Activated CD8-positive, alpha-beta T cell treated with anti-CD3 and anti-CD28 coated beads, Interleukin-2, amount 10 ng/mL, durations not matched to agents 7 days and 5 days (primary cell): ENCODE measurements around the gene CD2BP2. TPM values are rescaled to one million over a fixed set of nuclear protein-coding genes. Genes with fewer than 3 reads are reported as not detected.
"Not testable (repeated sequence)": the region's sequence is repeated elsewhere in the genome, so short reads cannot be mapped to it uniquely, and the experiment has no call there.

ENCODE experiments used
- ATAC-seq: fragments of 150-1000 bp; cut with Tn5 transposase; one replicate; pipeline ENCODE4 v1.10.0; 2021; ENCODE audit warnings: moderate library complexity
- CTCF ChIA-PET: fragments of 350-600 bp; sonication (Branson Sonifier 250); formaldehyde crosslinking; loops from one replicate; lab custom pipeline; 2021; ENCODE audit warnings: antibody characterized with exemption; lab: Charles Lee
- POLR2A ChIA-PET: fragments of 350-600 bp; sonication (Branson Sonifier 250); formaldehyde crosslinking; loops from one replicate; lab custom pipeline; 2021; ENCODE audit warnings: antibody characterized with exemption; lab: Charles Lee
- DNase-seq: peaks from one replicate; pipeline ENCODE4 v3.0.0-alpha.2; 2020
- H3K27ac Mint-ChIP-seq: one replicate; pipeline ENCODE4 v1.8.0; 2021; ENCODE audit warnings: mild to moderate bottlenecking, mixed read lengths
- H3K27me3 Mint-ChIP-seq: one replicate; pipeline ENCODE4 v1.8.0; 2021; ENCODE audit warnings: low read depth, mixed read lengths
- H3K36me3 Mint-ChIP-seq: one replicate; pipeline ENCODE4 v1.8.0; 2021; ENCODE audit warnings: low read depth, mixed read lengths
- H3K4me1 Mint-ChIP-seq: one replicate; pipeline ENCODE4 v1.8.0; 2021; ENCODE audit warnings: low read depth, mixed read lengths
- H3K4me3 Mint-ChIP-seq: one replicate; pipeline ENCODE4 v1.8.0; 2021; ENCODE audit warnings: mild to moderate bottlenecking, mixed read lengths
- H3K9me3 Mint-ChIP-seq: one replicate; pipeline ENCODE4 v1.8.0; 2022; ENCODE audit warnings: mixed read lengths; ENCODE audit not compliant: insufficient read depth
- total RNA-seq, 2 experiments: library from RNA; stranded (reverse); gene quantifications; one replicate each; pipeline ENCODE4 v1.2.3, GENCODE V29; 2021

CD2BP2 gene
- total RNA-seq, 2 experiments from 2014 or later, result 62.7 to 67.5 TPM

GRCh38 chr16:30351586-30352419 is 3.3 kb downstream of the CD2BP2 start:
- peaks cover 64% of the 10 kb centered on the region for H3K4me1 Mint-ChIP-seq
- no peak for DNase-seq
- ChIA-PET POLR2A (no interaction called here), CTCF (no interaction called here)
- peaks cover 56% of the 10 kb centered on the region for H3K36me3 Mint-ChIP-seq
- peak overlapping the region; percentile 61 for H3K27ac Mint-ChIP-seq
- no peaks in the 10 kb centered on the region for H3K27me3 Mint-ChIP-seq
- no peaks in the 10 kb centered on the region for H3K9me3 Mint-ChIP-seq
- H3K4me3 Mint-ChIP-seq, result no peak overlapping the region
- no peak for ATAC-seq

GRCh38 chr16:30351001-30351441 is 4.1 kb downstream of the CD2BP2 start:
- CTCF ChIA-PET, result no interaction called here
- no peak for ATAC-seq
- DNase-seq, result no peak
- Mint-ChIP-seq H3K4me1 (peaks cover 57% of the 10 kb centered on the region), H3K4me3 (no peak overlapping the region), H3K9me3 (no peaks in the 10 kb centered on the region), H3K27me3 (no peaks in the 10 kb centered on the region), H3K36me3 (peaks cover 50% of the 10 kb centered on the region), H3K27ac (peak overlapping the region; percentile 74)
- POLR2A ChIA-PET, result no interaction called here

- Mint-ChIP-seq H3K4me1 (peaks cover 50% of the 10 kb centered on the region), H3K27ac (peak overlapping the region; percentile 74), H3K36me3 (peaks cover 49% of the 10 kb centered on the region), H3K9me3 (no peaks in the 10 kb centered on the region), H3K27me3 (no peaks in the 10 kb centered on the region), H3K4me3 (no peak overlapping the region)
- CTCF ChIA-PET, result interaction anchor here (0.6 kb wide), 1 partner anchor 59 kb away, joined by 3 read pairs; no protein-coding TSS in a partner anchor
- DNase-seq (peak; percentile 53), ATAC-seq (peak; percentile 42)
- POLR2A ChIA-PET, result interaction anchor here (0.6 to 1.5 kb wide), 2 partner anchors 15 to 246 kb away, joined by 3 to 5 read pairs; no protein-coding TSS in a partner anchor
Observed at GRCh38 chr16:30350134-30350871, 4.8 kb downstream of the CD2BP2 start.

- Mint-ChIP-seq H3K27me3 (no peaks in the 10 kb centered on the region), H3K4me1 (peaks cover 47% of the 10 kb centered on the region), H3K9me3 (no peaks in the 10 kb centered on the region), H3K36me3 (peaks cover 45% of the 10 kb centered on the region), H3K27ac (peak overlapping the region; percentile 63), H3K4me3 (no peak overlapping the region)
- ChIA-PET CTCF (no interaction called here), POLR2A (interaction anchor here (0.6 to 1.5 kb wide), 2 partner anchors 14 to 246 kb away, joined by 3 to 5 read pairs; no protein-coding TSS in a partner anchor)
- DNase-seq, result no peak
- ATAC-seq, result no peak
Observed at GRCh38 chr16:30349675-30350074, 5.4 kb downstream of the CD2BP2 start.

DNA sequence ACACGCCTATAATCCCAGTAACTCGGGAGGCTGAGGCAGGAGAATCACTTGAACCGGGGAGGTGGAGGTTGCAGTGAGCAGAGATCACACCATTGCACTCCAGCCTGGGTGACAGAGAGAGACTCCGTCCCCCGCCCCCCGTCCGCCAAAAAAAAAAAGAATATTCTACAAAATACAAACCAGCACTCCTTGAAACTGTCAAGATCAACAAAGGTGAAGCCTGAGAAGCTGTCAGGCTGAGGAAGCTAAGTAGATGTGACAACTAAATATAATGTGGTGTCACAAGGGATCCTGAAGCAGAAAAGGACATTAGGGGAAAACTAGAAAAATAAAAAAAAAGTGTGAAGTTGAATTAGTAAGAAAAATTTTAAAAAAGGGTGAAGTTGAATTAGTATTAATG is 6.2 kb downstream of the CD2BP2 start:
- ChIA-PET CTCF (interaction anchor here (0.6 kb wide), 1 partner anchor 267 kb away, joined by 4 read pairs; no protein-coding TSS in a partner anchor), POLR2A (interaction anchor here (1.5 kb wide), 1 partner anchor 14 kb away, joined by 5 read pairs; no protein-coding TSS in a partner anchor)
- H3K27me3 Mint-ChIP-seq, result no peaks in the 10 kb centered on the region
- peak overlapping the region; percentile 66 for H3K27ac Mint-ChIP-seq
- no peaks in the 10 kb centered on the region for H3K9me3 Mint-ChIP-seq
- H3K36me3 Mint-ChIP-seq, result peaks cover 38% of the 10 kb centered on the region
- H3K4me3 Mint-ChIP-seq, result no peak overlapping the region
- DNase-seq (no peak), ATAC-seq (no peak)
- H3K4me1 Mint-ChIP-seq, result peaks cover 41% of the 10 kb centered on the region

GRCh38 chr16:30348113-30348512 is 7.0 kb downstream of the CD2BP2 start:
- peaks cover 37% of the 10 kb centered on the region for H3K36me3 Mint-ChIP-seq
- DNase-seq (no peak), ATAC-seq (no peak)
- ChIA-PET CTCF (no interaction called here), POLR2A (no interaction called here)
- H3K4me3 Mint-ChIP-seq, result no peak overlapping the region
- H3K4me1 Mint-ChIP-seq, result peaks cover 34% of the 10 kb centered on the region
- H3K9me3 Mint-ChIP-seq, result no peaks in the 10 kb centered on the region
- H3K27me3 Mint-ChIP-seq, result no peaks in the 10 kb centered on the region
- H3K27ac Mint-ChIP-seq, result no peak overlapping the region

GRCh38 chr16:30346286-30346685 is 8.8 kb downstream of the CD2BP2 start:
- ChIA-PET POLR2A (interaction anchor here (0.6 kb wide), 1 partner anchor 100 kb away, joined by 3 read pairs; no protein-coding TSS in a partner anchor), CTCF (no interaction called here)
- Mint-ChIP-seq H3K9me3 (no peaks in the 10 kb centered on the region), H3K36me3 (peaks cover 19% of the 10 kb centered on the region), H3K4me3 (no peak overlapping the region), H3K27me3 (no peaks in the 10 kb centered on the region), H3K27ac (no peak overlapping the region), H3K4me1 (peaks cover 27% of the 10 kb centered on the region)
- ATAC-seq (no peak), DNase-seq (no peak)

DNA sequence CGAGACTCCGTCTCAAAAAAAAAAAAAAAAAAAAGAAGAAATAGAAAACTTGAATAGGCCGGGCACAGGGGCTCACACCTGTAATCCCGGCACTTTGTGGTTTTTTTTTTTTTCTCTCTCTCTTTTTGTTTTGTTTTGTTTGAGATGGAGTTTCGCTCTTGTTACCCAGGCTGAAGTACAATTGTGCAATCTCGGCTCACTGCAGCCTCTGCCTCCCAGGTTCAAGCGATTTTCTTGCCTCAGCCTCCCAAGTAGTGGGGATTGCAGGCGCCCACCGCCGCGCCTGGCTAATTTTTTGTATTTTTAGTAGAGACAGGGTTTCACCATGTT is 11.7 kb downstream of the CD2BP2 start:
- ATAC-seq, CTCF ChIA-PET, H3K27me3 Mint-ChIP-seq: not testable (repeated sequence)

GRCh38 chr16:30342751-30343490 is 12.2 kb downstream of the CD2BP2 start:
- no peak for DNase-seq
- ChIA-PET POLR2A (interaction anchor here (0.7 kb wide), 1 partner anchor 12 kb away, joined by 3 read pairs; the partner anchor contains the start of gene CD2BP2), CTCF (no interaction called here)
- Mint-ChIP-seq H3K4me3 (no peak overlapping the region), H3K9me3 (no peaks in the 10 kb centered on the region), H3K27ac (no peak overlapping the region), H3K27me3 (no peaks in the 10 kb centered on the region), H3K4me1 (peaks cover 18% of the 10 kb centered on the region), H3K36me3 (peaks cover 3% of the 10 kb centered on the region)
- ATAC-seq, result no peak

More for the DNA sequence above, 11.7 kb downstream of the CD2BP2 start:
- POLR2A ChIA-PET, result interaction anchor here (0.7 kb wide), 1 partner anchor 11 kb away, joined by 3 read pairs; the partner anchor contains the start of gene CD2BP2
- not testable (repeated sequence) for H3K4me3 Mint-ChIP-seq, H3K36me3 Mint-ChIP-seq, H3K27ac Mint-ChIP-seq, H3K9me3 Mint-ChIP-seq, DNase-seq
- peaks cover 18% of the 10 kb centered on the region for H3K4me1 Mint-ChIP-seq

DNA sequence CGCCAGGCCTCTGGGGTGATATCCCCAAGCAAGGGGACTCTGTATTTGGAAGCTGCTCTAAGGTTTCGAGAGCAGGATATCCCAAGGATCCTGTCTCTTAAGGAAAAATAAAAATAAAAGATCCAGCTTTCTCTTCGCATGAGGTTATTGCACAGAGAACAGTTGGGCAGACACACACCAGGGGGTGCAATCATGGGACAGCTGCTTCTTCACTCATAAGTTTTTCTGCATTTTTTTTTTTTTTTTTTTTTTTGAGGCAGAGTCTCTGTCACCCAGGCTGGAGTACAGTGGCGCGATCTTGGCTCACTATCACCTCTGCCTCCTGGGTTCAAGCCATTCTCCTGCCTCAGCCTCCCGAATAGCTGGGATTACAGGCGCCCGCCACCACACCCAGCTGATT is 13.1 kb downstream of the CD2BP2 start:
- ATAC-seq, POLR2A ChIA-PET, H3K9me3 Mint-ChIP-seq, H3K36me3 Mint-ChIP-seq, H3K4me3 Mint-ChIP-seq, H3K27ac Mint-ChIP-seq, H3K27me3 Mint-ChIP-seq, DNase-seq: not testable (repeated sequence)
- CTCF ChIA-PET, result interaction anchor here (0.6 to 2.9 kb wide), 4 partner anchors 27 to 72 kb away, joined by 3 to 9 read pairs (median 7); no protein-coding TSS in a partner anchor
- H3K4me1 Mint-ChIP-seq, result peaks cover 18% of the 10 kb centered on the region

GRCh38 chr16:30340621-30341020 is 14.5 kb downstream of the CD2BP2 start:
- POLR2A ChIA-PET, result no interaction called here
- H3K9me3 Mint-ChIP-seq, result no peaks in the 10 kb centered on the region
- no peaks in the 10 kb centered on the region for H3K27me3 Mint-ChIP-seq
- peak overlapping the region; percentile 78 for H3K27ac Mint-ChIP-seq
- H3K4me1 Mint-ChIP-seq, result peaks cover 25% of the 10 kb centered on the region
- H3K36me3 Mint-ChIP-seq, result peaks cover 3% of the 10 kb centered on the region
- H3K4me3 Mint-ChIP-seq, result peak overlapping the region; percentile 15
- DNase-seq (peak; percentile 44), ATAC-seq (peak; percentile 37)
- CTCF ChIA-PET, result interaction anchor here (2.9 kb wide), 1 partner anchor 69 kb away, joined by 9 read pairs; no protein-coding TSS in a partner anchor
